A673 (cell line): ENCODE data around the gene BABAM1.

Source experiments
- CTCF ChIP-seq: fragments of 300-800, 200-600 bp; sonication (generic); conservative IDR thresholded peaks from 2 replicates; pipeline ENCODE4 v1.5.1; 2017; ENCODE audit warnings: low read depth, mild to moderate bottlenecking, antibody characterized with exemption, low read length, moderate library complexity, mixed read lengths
- EZH2 ChIP-seq: fragments of 200-600 bp; sonication (generic); IDR thresholded peaks from 2 replicates; pipeline ENCODE4 v1.6.1; 2017; ENCODE audit warnings: borderline replicate concordance, low read depth, mild to moderate bottlenecking, mixed read lengths, antibody characterized with exemption, low read length; ENCODE audit not compliant: poor library complexity, severe bottlenecking

GRCh38 chr19:17300992-17301619 lies 33.9 kb downstream of the BABAM1 start:
- TF ChIP-seq EZH2 (no peak), CTCF (no peak)
